Keratinocyte (primary cell): ENCODE measurements around the gene CD8B.
A peak's percentile ranks its signal among the peaks of the same experiment; 100 is the strongest.

Source experiments
- CTCF ChIP-seq, 3 experiments: IDR thresholded peaks in 1 of 3; conservative IDR thresholded peaks in 1 of 3; optimal IDR thresholded peaks in 1 of 3; 2 replicates in 2 of 3; 3 replicates in 1 of 3; pipeline versions ENCODE3 to v1.5.1; 2011; ENCODE audit warnings: low read length in 3 of 3, mild to moderate bottlenecking in 3 of 3, moderate library complexity in 2 of 3, control low read depth in 1 of 3, inconsistent platforms in 1 of 3; ENCODE audit not compliant: insufficient read depth in 2 of 3; ENCODE audit errors: extremely low read depth in 1 of 3
- EZH2 ChIP-seq: IDR thresholded peaks from one replicate; pipeline ENCODE4 v1.6.1; 2012; ENCODE audit warnings: inconsistent platforms, mild to moderate bottlenecking, low read length, moderate library complexity

- TF ChIP-seq CTCF (optimal IDR thresholded peaks at IDR 0.05 in 1 of 3, IDR thresholded peaks at IDR 0.05 in 1 of 3, conservative IDR thresholded peaks at IDR 0.05 in 1 of 3; ENCODE audit: extremely low read depth in 1 of 3, insufficient read depth in 2 of 3, low read length in 3 of 3): peak; percentile 85 to 99 (median 91)
- TF ChIP-seq EZH2: no peak
These were observed 53.1 kb downstream of the CD8B start for GRCh38 chr2:86808315-86809161.
